ENCODE results near the gene CNBP. TPM values are rescaled to one million over a fixed set of nuclear protein-coding genes. Genes with fewer than 3 reads are reported as not detected.
"Not testable (repeated sequence)": the region's sequence is repeated elsewhere in the genome, so short reads cannot be mapped to it uniquely, and the experiment has no call there.

CNBP gene
- total RNA-seq, 2 donors from 2014 or later: 205 to 247 TPM

DNA sequence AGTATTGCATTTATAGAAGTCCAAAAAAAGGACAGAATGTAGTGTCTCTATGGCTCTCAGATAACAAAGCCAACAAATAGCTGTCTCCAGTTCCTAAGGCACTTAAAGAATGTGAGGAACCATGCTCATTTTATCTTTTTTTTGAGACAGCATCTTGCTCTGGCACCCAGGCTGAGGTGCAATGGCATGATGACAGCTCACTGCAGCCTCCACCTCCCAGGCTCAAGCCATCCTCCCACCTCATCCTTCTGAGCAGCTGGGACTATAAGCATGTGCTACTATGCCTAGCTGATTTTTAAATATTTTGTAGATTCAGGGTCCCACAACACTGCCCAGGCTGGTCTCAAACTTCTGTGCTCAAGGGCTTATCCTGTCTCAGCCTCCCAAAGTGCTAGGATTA is 38.9 kb downstream of the CNBP start:
- DNase-seq (no peak), ATAC-seq (no peak)
- intact Hi-C loops (cut with DNase I, micrococcal nuclease): no loop called here

DNA sequence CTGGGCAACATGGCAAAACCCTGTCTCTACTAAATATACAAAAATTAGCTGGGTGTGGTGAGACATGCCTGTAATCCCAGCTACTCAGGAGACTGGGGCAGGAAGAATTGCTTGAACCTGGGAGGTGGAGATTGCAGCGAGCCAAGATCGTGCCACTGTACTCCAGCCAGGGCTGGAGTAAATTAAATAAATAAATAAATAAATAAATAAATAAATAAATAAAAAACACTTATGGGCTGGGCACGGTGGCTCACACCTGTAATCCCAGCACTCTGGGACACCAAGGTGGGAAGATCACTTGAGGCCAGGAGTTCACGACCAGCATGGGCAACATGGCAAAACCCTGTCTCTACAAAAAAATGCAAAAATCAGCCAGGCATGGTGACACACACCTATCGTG is 42.7 kb downstream of the CNBP start:
- ATAC-seq; intact Hi-C loops (cut with DNase I, micrococcal nuclease); DNase-seq: not testable (repeated sequence)

DNA sequence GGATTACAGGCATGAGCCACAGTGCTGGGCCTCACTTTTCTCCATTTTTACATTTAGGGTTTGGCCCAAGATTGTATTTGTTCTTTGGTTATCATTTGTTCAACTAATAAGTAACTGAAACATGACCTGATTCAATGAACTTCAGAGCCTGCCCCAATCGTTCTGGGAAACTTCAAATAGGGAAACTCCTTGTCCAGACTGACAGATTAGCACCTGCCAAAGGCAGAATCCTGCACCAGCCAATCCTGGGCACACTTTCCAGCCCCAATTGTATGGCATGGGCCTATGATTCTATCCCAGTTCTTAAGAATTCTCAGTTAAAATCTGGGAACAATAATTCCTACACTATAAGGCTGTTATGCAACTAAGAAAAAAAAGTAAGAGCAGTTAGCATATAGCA is 43.8 kb downstream of the CNBP start:
- no peak for ATAC-seq
- intact Hi-C loops (cut with DNase I, micrococcal nuclease): no loop called here

DNA sequence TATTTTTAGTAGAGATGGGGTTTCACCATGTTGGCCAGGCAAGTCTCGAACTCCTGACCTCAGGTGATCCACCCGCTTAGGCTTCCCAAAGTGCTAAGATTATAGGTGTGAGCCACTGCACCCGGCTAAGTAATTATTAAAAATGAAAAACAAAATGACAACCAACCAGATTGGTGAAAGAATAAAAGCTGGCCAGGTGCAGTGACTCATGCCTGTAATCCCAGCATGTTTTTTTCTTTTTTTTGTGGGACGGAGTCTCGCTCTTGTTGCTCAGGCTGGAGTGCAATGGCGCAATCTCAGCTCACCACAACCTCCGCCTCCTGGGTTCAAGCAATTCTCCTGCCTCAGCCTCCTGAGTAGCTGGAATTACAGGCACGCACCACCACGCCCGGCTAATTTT is 47.4 kb downstream of the CNBP start:
- ATAC-seq; intact Hi-C loops (cut with DNase I, micrococcal nuclease); DNase-seq: not testable (repeated sequence)

More for the DNA sequence above, 43.8 kb downstream of the CNBP start:
- no peak for DNase-seq

DNA sequence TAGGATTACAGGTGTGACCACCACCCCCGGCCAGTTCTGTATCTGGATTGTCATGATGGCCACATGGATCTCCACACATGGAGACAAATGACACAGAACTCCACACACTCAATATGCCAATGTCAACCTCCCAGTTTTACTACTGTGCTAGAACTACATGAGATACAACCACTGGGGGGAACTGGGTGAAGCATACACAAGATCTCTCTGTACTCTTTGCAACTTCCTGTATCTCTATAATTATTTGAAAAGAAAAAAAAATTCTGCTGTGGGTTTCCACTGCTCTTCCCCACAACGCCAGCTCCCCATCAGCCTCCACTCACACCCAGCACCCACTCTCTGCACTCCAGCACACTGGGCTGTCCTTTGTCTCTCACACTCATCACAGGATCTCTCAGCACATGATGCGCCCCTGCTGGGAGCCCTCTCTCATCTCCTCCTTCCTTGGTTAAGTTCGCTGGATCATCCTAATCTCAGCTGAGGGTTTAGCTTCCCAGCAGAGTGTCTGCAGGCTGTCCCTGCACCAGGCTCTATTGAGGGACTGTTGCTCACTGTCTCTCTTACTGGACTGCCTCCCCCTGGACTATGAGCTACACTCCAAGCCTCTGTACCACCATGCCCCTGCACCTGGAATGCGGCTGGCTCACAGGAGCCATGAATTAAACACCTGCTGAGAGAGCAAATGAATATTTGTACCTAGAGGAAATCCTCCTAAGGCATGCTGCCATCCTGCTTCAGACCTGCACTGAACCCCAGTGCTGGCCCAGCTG is 51.4 kb downstream of the CNBP start:
- ATAC-seq (no peak), DNase-seq (no peak)
- intact Hi-C loops (cut with DNase I, micrococcal nuclease): no loop called here

DNA sequence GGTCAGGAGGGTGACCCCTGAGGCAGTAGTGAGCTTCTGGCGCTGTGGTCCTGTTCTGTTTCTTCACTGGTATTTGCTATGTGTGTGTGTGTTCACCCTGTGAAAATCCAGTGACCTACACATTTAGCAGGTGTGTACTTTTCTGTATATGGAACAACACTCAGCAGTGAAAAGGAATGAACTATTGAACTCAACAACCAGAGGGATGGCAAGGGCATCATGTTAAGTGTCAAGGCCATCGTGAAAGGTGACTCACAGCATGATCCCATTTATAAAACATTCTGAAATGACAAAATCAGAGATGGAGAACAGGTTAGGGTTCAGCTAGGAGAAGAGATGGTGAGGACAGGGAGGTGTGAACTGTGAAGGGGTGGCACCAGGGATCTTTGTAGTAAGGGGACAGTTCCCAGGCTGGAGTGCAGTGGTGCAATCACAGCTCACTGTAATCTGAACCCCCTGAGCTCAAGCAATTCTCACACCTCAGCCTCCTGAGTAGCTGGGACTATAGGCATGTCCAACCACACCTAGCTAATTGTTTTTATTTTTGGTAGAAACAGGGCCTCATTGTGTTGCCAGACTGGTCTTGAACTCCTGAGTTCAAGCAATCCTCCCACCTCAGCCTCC is 52.1 kb downstream of the CNBP start:
- intact Hi-C loops (cut with DNase I, micrococcal nuclease): no loop called here
- DNase-seq (no peak), ATAC-seq (no peak)

DNA sequence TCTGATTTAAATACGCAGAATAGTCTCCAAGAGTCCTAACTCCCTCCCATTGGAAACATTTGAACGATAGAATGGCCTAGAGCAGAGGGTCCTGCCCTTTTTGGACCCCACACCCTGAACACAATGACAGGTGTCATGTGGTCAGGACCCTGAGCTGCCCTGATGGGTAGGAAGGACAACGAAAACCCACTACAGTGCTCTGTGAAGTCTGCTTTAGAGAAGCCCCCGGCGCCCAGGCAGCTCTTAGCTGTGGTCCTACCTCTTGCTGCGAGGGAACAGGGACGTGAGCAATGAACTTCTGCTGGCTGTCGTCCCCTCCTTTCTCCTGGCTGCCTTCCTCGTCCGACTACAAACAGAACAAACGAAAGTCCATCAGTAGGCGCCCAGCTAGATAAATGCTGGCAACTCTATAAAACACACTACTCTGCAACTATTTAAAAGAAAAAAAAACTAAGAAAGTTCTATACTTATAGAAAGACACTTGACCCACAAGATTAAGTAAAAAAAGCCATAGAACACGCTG is 53.3 kb downstream of the CNBP start:
- ATAC-seq: no peak
- no peak for DNase-seq
- intact Hi-C loops (cut with DNase I, micrococcal nuclease): no loop called here

DNA sequence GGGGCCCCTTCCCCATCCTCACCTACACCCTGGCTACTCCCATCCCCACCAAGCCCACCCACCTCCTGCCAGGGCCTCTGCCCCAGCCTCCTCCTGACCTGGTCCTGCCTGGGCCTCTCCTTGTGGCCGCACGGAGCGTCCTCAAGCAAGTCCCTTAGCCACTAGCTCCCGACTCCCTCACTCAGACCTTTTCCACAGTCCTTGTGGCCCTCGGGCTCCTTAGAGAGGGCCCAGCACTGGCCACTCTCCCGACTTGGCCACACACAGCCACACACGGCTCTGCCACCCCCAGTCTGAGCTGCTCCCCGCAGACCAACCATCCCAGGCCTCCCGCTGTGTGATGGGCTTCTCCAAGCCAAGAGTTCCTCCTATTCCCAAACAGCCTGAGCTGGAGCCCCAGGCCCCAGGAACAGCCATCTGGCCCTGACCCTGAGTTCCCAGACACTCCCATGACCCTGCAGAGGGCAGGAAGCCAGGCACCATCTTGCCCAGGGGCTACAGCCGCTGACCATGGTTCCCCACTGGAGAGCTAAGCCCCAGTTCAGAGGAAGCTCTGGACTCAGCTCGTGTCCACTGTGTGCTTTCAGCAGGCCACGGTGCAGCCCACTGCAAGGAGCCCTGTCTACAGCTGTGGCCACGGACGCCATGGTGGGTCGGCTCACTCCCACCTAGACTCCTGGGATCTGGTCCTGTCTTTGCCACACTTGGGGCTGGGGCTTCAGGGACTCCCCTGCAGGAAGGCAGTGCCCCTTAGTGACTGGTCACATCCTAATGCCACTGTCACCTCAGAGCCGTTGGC is 55.1 kb downstream of the CNBP start:
- DNase-seq (no peak), ATAC-seq (no peak)
- intact Hi-C loops (cut with DNase I, micrococcal nuclease): no loop called here

DNA sequence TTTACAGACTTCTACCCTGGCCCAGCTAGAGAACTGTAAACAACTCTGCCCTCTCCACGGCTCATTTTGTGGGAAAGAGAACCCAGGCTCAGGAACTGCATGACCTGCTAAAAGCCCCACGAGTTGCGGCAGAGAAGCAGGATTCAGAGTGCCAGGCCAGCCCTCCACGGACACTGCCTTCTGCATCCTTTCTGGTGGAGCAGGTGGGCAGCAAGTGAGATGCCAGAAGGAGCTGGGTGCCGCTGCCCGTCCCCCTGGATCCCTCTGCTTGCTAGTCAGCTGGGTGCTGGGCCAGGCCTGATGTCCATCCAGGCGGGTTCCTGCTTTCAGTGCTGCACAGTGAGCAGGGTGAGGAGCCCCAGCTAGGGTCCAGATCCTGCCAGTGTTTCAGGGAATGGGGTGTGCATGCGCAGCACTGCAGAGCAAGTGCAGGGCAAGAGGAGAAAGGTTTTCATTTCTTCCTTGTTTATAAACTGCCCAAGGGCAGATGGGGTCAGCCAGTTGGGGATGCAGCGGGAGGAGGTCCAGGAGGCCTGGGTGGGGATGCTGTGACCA is 56.9 kb downstream of the CNBP start:
- intact Hi-C loops (cut with DNase I, micrococcal nuclease): no loop called here
- ATAC-seq: no peak
- DNase-seq: no peak

DNA sequence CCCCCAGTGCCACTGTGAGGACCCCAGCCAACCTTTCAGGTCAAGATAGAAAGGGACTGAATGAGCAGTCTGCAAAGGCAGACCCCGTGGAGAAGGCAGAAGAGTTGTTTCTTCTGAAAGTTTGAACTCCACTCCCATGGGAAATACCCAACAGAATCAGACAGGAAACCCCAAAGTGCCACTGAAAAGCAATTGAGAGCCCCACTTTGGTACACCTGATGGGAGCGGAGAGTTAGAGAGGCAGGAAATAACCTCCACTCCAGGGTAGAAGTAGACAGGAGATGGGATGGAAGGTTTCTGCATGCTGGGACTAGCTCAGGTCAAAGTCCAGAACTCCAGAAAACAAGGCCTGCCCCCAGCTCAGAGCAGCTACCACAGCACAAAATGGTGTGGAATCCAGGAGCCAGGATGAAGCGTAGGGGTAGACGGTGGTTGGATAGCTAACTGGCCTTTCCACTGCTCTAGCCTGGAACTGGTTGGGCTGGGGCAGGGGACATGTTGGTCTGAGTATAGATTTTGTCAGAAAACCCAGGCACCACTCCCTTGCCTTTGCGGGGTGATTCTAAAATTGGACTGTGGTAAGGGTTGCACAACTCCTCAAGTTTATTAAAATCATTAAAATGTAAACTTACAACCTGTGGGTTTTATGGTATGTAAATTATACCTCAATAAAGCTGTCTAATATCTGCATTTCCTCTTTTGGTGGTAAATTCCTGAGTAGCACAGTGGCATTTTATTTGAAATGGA is 60.2 kb downstream of the CNBP start:
- DNase-seq (peak; percentile 18 to 33), ATAC-seq (no peak)
- intact Hi-C loops (cut with DNase I, micrococcal nuclease): no loop called here

DNA sequence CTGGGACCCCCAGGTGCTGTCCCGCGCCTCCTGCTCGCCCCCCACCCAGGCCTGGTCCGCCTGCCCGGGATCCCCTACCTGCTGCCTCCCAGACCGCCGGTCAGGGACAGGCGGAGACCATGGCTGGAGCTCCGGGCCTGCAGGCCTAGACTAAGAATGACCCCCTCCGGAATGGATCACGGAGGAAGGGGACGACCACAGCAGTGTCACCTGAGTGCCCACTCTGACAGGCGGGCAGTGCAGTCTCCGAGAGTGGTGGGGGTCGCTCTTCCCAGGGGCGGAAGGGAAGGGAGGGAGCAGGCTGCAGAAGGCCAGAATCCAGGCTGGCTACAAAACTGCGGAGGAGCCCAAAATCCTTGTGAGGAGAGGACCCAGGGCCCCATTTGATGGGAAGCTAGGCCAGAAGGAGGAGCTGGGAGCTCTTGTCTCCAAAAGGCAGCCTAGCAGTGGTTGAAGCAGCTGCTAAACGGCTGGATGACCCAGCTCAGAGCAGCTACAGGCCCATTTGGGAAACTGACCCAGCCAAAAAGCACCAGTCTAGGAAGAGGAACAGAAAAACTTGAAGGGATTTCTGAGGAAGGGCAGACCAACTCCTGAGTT is 61.2 kb downstream of the CNBP start:
- intact Hi-C loops (cut with DNase I, micrococcal nuclease): no loop called here

DNA sequence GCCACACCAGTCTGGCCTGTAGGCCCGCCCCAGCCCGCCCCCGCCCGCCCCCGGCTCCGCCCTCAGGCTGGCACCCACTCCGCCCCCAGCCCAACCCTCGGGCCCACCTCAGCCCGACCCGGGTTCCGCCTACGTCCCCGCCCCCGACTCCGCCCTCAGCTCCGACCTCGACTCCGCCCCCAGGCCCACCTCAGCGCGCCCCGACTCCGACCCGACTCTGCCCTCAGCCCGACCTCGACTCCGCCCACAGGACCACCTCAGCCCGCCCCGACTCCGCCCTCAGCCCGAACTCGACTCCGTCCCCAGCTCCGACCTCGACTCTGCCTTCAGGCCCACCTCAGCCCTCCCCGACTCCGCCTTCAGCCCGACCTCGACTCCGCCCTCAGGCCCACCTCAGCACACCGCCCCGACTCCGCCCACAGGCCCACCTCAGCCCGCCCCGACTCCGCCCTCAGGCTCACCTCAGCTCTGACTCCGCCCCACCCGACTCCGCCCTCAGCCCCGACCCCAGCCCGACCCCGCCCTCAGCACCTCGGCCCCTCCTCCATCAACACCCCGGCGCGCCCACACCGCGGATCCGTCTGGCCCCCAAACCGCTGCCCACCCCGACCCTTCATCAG is 61.8 kb downstream of the CNBP start, which contains the start of gene RAB43:
Gene RAB43, minus strand, starts transcription at position 13 of the 620 bp plus-strand sequence. CDS start 315 bp downstream, outside the sequence.
- DNase-seq: peak; percentile 89 to 94
- intact Hi-C loops (cut with DNase I, micrococcal nuclease): no loop called here
- peak; percentile 65 for ATAC-seq

More for the DNA sequence above, 61.2 kb downstream of the CNBP start:
- ATAC-seq: no peak
- DNase-seq: no peak

DNA sequence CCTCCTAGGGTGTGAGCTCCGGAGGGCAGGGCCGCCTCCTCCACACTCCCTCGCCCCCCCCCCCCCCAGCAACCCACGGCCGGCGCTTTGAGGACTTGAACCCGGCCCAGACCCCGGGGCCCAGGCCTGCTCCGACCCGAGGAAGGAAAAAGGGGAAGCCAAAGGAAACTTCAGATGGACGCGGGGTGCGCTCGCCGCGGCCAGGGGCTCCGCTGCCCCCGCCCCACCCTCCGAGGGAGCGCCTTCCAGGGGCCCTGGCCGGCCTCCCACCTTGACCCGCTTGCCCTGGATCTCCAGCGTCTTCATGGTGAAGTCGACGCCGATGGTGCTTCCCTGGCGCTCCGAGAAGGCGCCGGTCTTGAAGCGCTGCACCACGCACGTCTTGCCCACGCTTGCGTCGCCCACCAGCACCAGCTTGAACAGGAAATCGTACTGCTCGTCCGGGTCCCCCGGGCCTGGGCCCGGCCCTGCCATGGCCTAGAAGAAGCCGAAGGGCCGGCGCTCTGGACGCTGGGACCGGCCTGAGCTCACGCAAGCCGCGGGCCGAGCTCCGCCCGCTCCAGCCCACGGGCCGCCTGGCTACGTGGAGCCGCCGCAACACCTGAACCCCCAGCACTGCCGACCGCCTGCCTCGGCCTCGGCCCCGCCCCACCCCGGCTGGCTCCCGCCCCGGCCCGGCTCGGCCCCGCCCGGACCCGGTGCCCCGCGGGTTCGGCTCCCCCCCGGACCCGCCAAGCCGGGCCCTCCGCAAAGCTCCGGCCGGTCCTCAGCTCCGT is 62.5 kb downstream of the CNBP start:
- intact Hi-C loops (cut with DNase I, micrococcal nuclease): no loop called here
- DNase-seq (peak in 1 of 2 donors; percentile 41), ATAC-seq (peak; percentile 56)

DNA sequence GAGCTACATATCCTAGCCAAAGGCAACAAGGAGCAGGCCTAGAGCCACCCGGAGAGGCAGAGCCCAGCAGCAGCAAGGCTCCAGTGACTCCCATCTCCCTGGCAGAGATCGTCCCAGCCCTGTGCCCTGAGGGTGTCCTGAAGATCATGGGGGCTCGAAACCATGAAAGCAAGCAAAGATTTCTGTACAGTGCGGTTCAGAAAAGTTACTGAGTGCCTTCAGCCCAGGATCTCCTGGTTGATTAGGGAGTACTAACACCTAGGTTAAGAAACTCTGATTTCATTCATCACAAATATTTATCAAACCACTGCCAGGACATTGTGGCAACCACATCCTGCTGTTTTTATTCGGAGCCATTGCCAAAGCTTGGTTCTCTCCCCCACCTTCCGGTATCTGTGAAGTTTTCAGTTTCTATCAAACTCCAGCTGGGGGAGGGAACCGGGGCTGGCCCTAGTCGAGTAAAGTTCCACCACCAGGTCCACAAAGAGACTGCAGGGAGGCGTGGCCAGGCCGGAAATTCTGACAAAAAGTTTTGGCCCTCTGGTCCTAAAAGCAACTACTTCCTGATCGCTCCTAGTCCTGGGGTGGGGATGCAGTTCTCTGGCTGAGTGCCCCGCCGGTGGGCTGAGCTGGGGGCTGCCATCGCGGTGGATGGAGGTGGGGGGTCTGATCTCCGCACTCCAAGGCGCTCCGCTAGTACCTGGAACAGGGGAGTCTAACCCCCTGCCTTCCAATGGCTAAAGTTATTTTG is 63.3 kb downstream of the CNBP start:
- DNase-seq (peak; percentile 91 to 93), ATAC-seq (peak; percentile 59)
- intact Hi-C loops (cut with DNase I, micrococcal nuclease): no loop called here

DNA sequence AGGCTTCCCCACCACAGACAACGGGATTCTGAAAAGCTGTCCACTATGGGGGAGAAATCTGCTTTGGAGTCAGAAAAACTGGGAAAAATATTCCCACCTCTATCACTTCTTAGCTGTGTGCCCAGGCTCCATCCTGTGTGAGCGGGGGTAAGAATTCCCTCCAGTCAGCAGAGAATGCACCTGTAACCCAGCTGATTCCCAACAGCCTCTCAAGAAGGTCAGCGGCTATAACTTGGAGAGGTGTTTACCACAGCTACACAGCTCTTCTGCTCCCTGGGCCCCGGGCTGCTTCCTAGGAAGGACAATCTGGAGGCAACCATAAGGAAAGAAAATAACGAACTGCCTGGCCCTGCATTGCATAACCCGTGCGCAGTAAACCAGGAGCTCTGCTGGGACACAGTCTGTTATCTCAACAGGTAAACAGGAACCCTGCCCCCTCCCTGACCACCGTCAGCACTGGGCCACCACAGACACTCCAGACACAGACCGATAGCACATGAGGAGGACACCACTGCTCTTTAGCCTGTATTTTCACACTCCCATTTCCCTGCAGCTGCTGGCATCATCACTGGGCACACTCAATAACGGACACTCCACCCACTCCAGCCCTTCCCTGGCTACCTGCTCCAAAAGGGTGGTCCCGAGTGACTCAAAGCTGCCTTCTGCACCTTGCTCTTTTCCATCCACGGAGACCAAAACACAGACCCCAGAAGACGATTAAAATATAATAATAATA is 64.2 kb downstream of the CNBP start:
- DNase-seq (peak; percentile 74 to 80), ATAC-seq (peak; percentile 45)
- intact Hi-C loops (cut with DNase I, micrococcal nuclease): no loop called here

DNA sequence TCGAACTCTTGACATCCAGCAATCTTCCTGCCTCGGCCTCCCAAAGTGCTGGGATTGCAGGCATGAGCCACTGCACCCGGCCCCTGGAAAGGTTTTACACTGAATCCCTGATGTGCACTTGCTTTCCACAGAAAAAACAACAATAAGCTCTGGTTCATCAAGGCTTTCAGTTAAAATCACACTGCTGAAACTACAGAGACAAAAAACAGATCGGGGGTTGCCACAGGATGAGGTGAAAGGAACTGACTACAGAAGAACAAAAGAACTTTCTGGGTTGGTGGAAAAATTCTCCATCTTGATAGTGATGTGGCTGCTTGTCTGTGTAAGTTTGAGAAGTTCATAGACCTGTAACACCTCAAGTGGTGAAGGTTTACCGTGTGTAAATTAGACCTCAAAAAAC is 65.0 kb downstream of the CNBP start:
- DNase-seq (no peak), ATAC-seq (no peak)
- intact Hi-C loops (cut with DNase I, micrococcal nuclease): no loop called here
